GM20000 (cell line): Measurements from ENCODE around the gene REG1B.

ENCODE experiments used
- DNase-seq: peaks from one replicate; pipeline ENCODE4 v3.0.0; 2012; ENCODE audit warnings: low spot score
- CTCF ChIP-seq: IDR thresholded peaks from 2 replicates; pipeline ENCODE4 v1.5.1; 2012; ENCODE audit warnings: mild to moderate bottlenecking, control low read depth; ENCODE audit errors: extremely low read depth, missing control alignments

Gene REG1B

GRCh38 chr2:79101024-79101423, 13.2 kb upstream of the REG1B start:
- DNase-seq = no peak
- no peak for TF ChIP-seq CTCF

- no peak for TF ChIP-seq CTCF
- DNase-seq = no peak
Measured at GRCh38 chr2:79100285-79100684, 12.5 kb upstream of the REG1B start.

GRCh38 chr2:79099140-79099686, 11.4 kb upstream of the REG1B start:
- TF ChIP-seq CTCF = no peak
- DNase-seq = no peak

GRCh38 chr2:79097843-79098242, 10.1 kb upstream of the REG1B start:
- no peak for TF ChIP-seq CTCF
- DNase-seq = no peak

GRCh38 chr2:79090693-79091092, 2.9 kb upstream of the REG1B start:
- DNase-seq = no peak
- no peak for TF ChIP-seq CTCF

GRCh38 chr2:79086255-79086654, 1.5 kb downstream of the REG1B start:
- DNase-seq = no peak
- no peak for TF ChIP-seq CTCF

- no peak for DNase-seq
- TF ChIP-seq CTCF = no peak
Measured at GRCh38 chr2:79085382-79085781, 2.4 kb downstream of the REG1B start.
